ENCODE data around the gene MAGI2. TPM values are rescaled to one million over a fixed set of nuclear protein-coding genes. Genes with fewer than 3 reads are reported as not detected.

MAGI2 gene
- polyA plus RNA-seq, 2 donors = 0.67 to 0.79 TPM

GRCh38 chr7:78752554-78752953, 700.9 kb downstream of the MAGI2 start:
- no peak overlapping the region for H3K27ac ChIP-seq (ENCODE audit: low read depth in 2 of 2, low read length in 1 of 2)
- H3K9me3 ChIP-seq (ENCODE audit: control insufficient read depth in 2 of 2, insufficient read depth in 1 of 2, low read depth in 1 of 2, low read length in 1 of 2) = no peaks in the 10 kb centered on the region
- no peaks in the 10 kb centered on the region for H3K36me3 ChIP-seq (ENCODE audit: control insufficient read depth in 2 of 2, insufficient read depth in 2 of 2, low read length in 1 of 2)
- no peaks in the 10 kb centered on the region for H3K27me3 ChIP-seq (ENCODE audit: control insufficient read depth in 1 of 2, insufficient read depth in 2 of 2, low read length in 2 of 2)
- H3K4me1 ChIP-seq (ENCODE audit: control insufficient read depth in 2 of 2, insufficient read depth in 2 of 2, low read length in 1 of 2) = no peaks in the 10 kb centered on the region
- H3K4me3 ChIP-seq (ENCODE audit: low read depth in 1 of 2, low read length in 2 of 2) = no peak overlapping the region

- Histone ChIP-seq H3K27me3 (ENCODE audit: control insufficient read depth in 1 of 2, insufficient read depth in 2 of 2, low read length in 2 of 2) (no peaks in the 10 kb centered on the region), H3K36me3 (ENCODE audit: control insufficient read depth in 2 of 2, insufficient read depth in 2 of 2, low read length in 1 of 2) (no peaks in the 10 kb centered on the region), H3K27ac (ENCODE audit: low read depth in 2 of 2, low read length in 1 of 2) (no peak overlapping the region), H3K4me1 (ENCODE audit: control insufficient read depth in 2 of 2, insufficient read depth in 2 of 2, low read length in 1 of 2) (no peaks in the 10 kb centered on the region), H3K4me3 (ENCODE audit: low read depth in 1 of 2, low read length in 2 of 2) (no peak overlapping the region), H3K9me3 (ENCODE audit: control insufficient read depth in 2 of 2, insufficient read depth in 1 of 2, low read depth in 1 of 2, low read length in 1 of 2) (no peaks in the 10 kb centered on the region)
- WGBS, 2 donors = 77 to 81% methylated on average over 4 of the region's 4 CpGs
These were observed 702.2 kb downstream of the MAGI2 start for GRCh38 chr7:78751253-78751652.

GRCh38 chr7:78749052-78749746, 704.3 kb downstream of the MAGI2 start:
- WGBS, 2 donors = 70 to 77% methylated on average over 5 of the region's 5 CpGs
- no peaks in the 10 kb centered on the region for H3K27me3 ChIP-seq (ENCODE audit: control insufficient read depth in 1 of 2, insufficient read depth in 2 of 2, low read length in 2 of 2)
- H3K4me3 ChIP-seq (ENCODE audit: low read depth in 1 of 2, low read length in 2 of 2) = no peak overlapping the region

GRCh38 chr7:78747592-78747991, 705.9 kb downstream of the MAGI2 start:
- H3K27me3 ChIP-seq (ENCODE audit: control insufficient read depth in 1 of 2, insufficient read depth in 2 of 2, low read length in 2 of 2) = no peaks in the 10 kb centered on the region
- WGBS, 2 donors = 69 to 72% methylated on average over 3 of the region's 3 CpGs
- H3K36me3 ChIP-seq (ENCODE audit: control insufficient read depth in 2 of 2, insufficient read depth in 2 of 2, low read length in 1 of 2) = no peaks in the 10 kb centered on the region
- no peak overlapping the region for H3K27ac ChIP-seq (ENCODE audit: low read depth in 2 of 2, low read length in 1 of 2)
- no peaks in the 10 kb centered on the region for H3K4me1 ChIP-seq (ENCODE audit: control insufficient read depth in 2 of 2, insufficient read depth in 2 of 2, low read length in 1 of 2)
- H3K4me3 ChIP-seq (ENCODE audit: low read depth in 1 of 2, low read length in 2 of 2) = no peak overlapping the region
- H3K9me3 ChIP-seq (ENCODE audit: control insufficient read depth in 2 of 2, insufficient read depth in 1 of 2, low read depth in 1 of 2, low read length in 1 of 2) = peaks cover 0 to 2% of the 10 kb centered on the region in 2 donors

More at GRCh38 chr7:78749052-78749746, 704.3 kb downstream of the MAGI2 start:
- Histone ChIP-seq H3K36me3 (ENCODE audit: control insufficient read depth in 2 of 2, insufficient read depth in 2 of 2, low read length in 1 of 2) (no peaks in the 10 kb centered on the region), H3K4me1 (ENCODE audit: control insufficient read depth in 2 of 2, insufficient read depth in 2 of 2, low read length in 1 of 2) (no peaks in the 10 kb centered on the region), H3K9me3 (ENCODE audit: control insufficient read depth in 2 of 2, insufficient read depth in 1 of 2, low read depth in 1 of 2, low read length in 1 of 2) (no peaks in the 10 kb centered on the region), H3K27ac (ENCODE audit: low read depth in 2 of 2, low read length in 1 of 2) (no peak overlapping the region)

GRCh38 chr7:78746301-78746700, 707.2 kb downstream of the MAGI2 start:
- peaks cover 0 to 2% of the 10 kb centered on the region in 2 donors for H3K9me3 ChIP-seq (ENCODE audit: control insufficient read depth in 2 of 2, insufficient read depth in 1 of 2, low read depth in 1 of 2, low read length in 1 of 2)
- no peaks in the 10 kb centered on the region for H3K36me3 ChIP-seq (ENCODE audit: control insufficient read depth in 2 of 2, insufficient read depth in 2 of 2, low read length in 1 of 2)
- H3K27ac ChIP-seq (ENCODE audit: low read depth in 2 of 2, low read length in 1 of 2) = no peak overlapping the region
- WGBS, 2 donors = 27 to 46% methylated on average over 2 of the region's 2 CpGs
- H3K4me3 ChIP-seq (ENCODE audit: low read depth in 1 of 2, low read length in 2 of 2) = no peak overlapping the region
- H3K4me1 ChIP-seq (ENCODE audit: control insufficient read depth in 2 of 2, insufficient read depth in 2 of 2, low read length in 1 of 2) = no peaks in the 10 kb centered on the region
- H3K27me3 ChIP-seq (ENCODE audit: control insufficient read depth in 1 of 2, insufficient read depth in 2 of 2, low read length in 2 of 2) = no peaks in the 10 kb centered on the region

- Histone ChIP-seq H3K36me3 (ENCODE audit: control insufficient read depth in 2 of 2, insufficient read depth in 2 of 2, low read length in 1 of 2) (no peaks in the 10 kb centered on the region), H3K27me3 (ENCODE audit: control insufficient read depth in 1 of 2, insufficient read depth in 2 of 2, low read length in 2 of 2) (no peaks in the 10 kb centered on the region), H3K9me3 (ENCODE audit: control insufficient read depth in 2 of 2, insufficient read depth in 1 of 2, low read depth in 1 of 2, low read length in 1 of 2) (peaks cover 0 to 2% of the 10 kb centered on the region in 2 donors), H3K4me3 (ENCODE audit: low read depth in 1 of 2, low read length in 2 of 2) (no peak overlapping the region), H3K4me1 (ENCODE audit: control insufficient read depth in 2 of 2, insufficient read depth in 2 of 2, low read length in 1 of 2) (no peaks in the 10 kb centered on the region), H3K27ac (ENCODE audit: low read depth in 2 of 2, low read length in 1 of 2) (no peak overlapping the region)
- WGBS, 2 donors = 70 to 83% methylated on average over 1 of the region's 1 CpG
These were observed 710.8 kb downstream of the MAGI2 start for GRCh38 chr7:78742694-78743093.

GRCh38 chr7:78736548-78736947, 716.9 kb downstream of the MAGI2 start:
- no peaks in the 10 kb centered on the region for H3K27me3 ChIP-seq (ENCODE audit: control insufficient read depth in 1 of 2, insufficient read depth in 2 of 2, low read length in 2 of 2)
- H3K36me3 ChIP-seq (ENCODE audit: control insufficient read depth in 2 of 2, insufficient read depth in 2 of 2, low read length in 1 of 2) = no peaks in the 10 kb centered on the region
- no peak overlapping the region for H3K27ac ChIP-seq (ENCODE audit: low read depth in 2 of 2, low read length in 1 of 2)
- H3K9me3 ChIP-seq (ENCODE audit: control insufficient read depth in 2 of 2, insufficient read depth in 1 of 2, low read depth in 1 of 2, low read length in 1 of 2) = no peaks in the 10 kb centered on the region
- H3K4me1 ChIP-seq (ENCODE audit: control insufficient read depth in 2 of 2, insufficient read depth in 2 of 2, low read length in 1 of 2) = no peaks in the 10 kb centered on the region
- 37 to 49% methylated on average over 1 of the region's 1 CpG for WGBS, 2 donors
- no peak overlapping the region for H3K4me3 ChIP-seq (ENCODE audit: low read depth in 1 of 2, low read length in 2 of 2)

GRCh38 chr7:78734626-78735025, 718.8 kb downstream of the MAGI2 start:
- Histone ChIP-seq H3K36me3 (ENCODE audit: control insufficient read depth in 2 of 2, insufficient read depth in 2 of 2, low read length in 1 of 2) (no peaks in the 10 kb centered on the region), H3K4me3 (ENCODE audit: low read depth in 1 of 2, low read length in 2 of 2) (no peak overlapping the region), H3K27ac (ENCODE audit: low read depth in 2 of 2, low read length in 1 of 2) (no peak overlapping the region), H3K9me3 (ENCODE audit: control insufficient read depth in 2 of 2, insufficient read depth in 1 of 2, low read depth in 1 of 2, low read length in 1 of 2) (no peaks in the 10 kb centered on the region), H3K4me1 (ENCODE audit: control insufficient read depth in 2 of 2, insufficient read depth in 2 of 2, low read length in 1 of 2) (no peaks in the 10 kb centered on the region), H3K27me3 (ENCODE audit: control insufficient read depth in 1 of 2, insufficient read depth in 2 of 2, low read length in 2 of 2) (no peaks in the 10 kb centered on the region)
- 80 to 83% methylated on average over 6 of the region's 6 CpGs for WGBS, 2 donors

- no peaks in the 10 kb centered on the region for H3K4me1 ChIP-seq (ENCODE audit: control insufficient read depth in 2 of 2, insufficient read depth in 2 of 2, low read length in 1 of 2)
- H3K9me3 ChIP-seq (ENCODE audit: control insufficient read depth in 2 of 2, insufficient read depth in 1 of 2, low read depth in 1 of 2, low read length in 1 of 2) = no peaks in the 10 kb centered on the region
- H3K4me3 ChIP-seq (ENCODE audit: low read depth in 1 of 2, low read length in 2 of 2) = no peak overlapping the region
- H3K27me3 ChIP-seq (ENCODE audit: control insufficient read depth in 1 of 2, insufficient read depth in 2 of 2, low read length in 2 of 2) = no peaks in the 10 kb centered on the region
- H3K27ac ChIP-seq (ENCODE audit: low read depth in 2 of 2, low read length in 1 of 2) = no peak overlapping the region
- H3K36me3 ChIP-seq (ENCODE audit: control insufficient read depth in 2 of 2, insufficient read depth in 2 of 2, low read length in 1 of 2) = no peaks in the 10 kb centered on the region
These were observed 733.4 kb downstream of the MAGI2 start for GRCh38 chr7:78720066-78720465.

- Histone ChIP-seq H3K27ac (ENCODE audit: low read depth in 2 of 2, low read length in 1 of 2) (no peak overlapping the region), H3K9me3 (ENCODE audit: control insufficient read depth in 2 of 2, insufficient read depth in 1 of 2, low read depth in 1 of 2, low read length in 1 of 2) (no peaks in the 10 kb centered on the region), H3K27me3 (ENCODE audit: control insufficient read depth in 1 of 2, insufficient read depth in 2 of 2, low read length in 2 of 2) (no peaks in the 10 kb centered on the region), H3K4me3 (ENCODE audit: low read depth in 1 of 2, low read length in 2 of 2) (no peak overlapping the region), H3K36me3 (ENCODE audit: control insufficient read depth in 2 of 2, insufficient read depth in 2 of 2, low read length in 1 of 2) (no peaks in the 10 kb centered on the region), H3K4me1 (ENCODE audit: control insufficient read depth in 2 of 2, insufficient read depth in 2 of 2, low read length in 1 of 2) (no peaks in the 10 kb centered on the region)
- WGBS, 2 donors = 81 to 86% methylated on average over 5 of the region's 5 CpGs
These were observed 735.3 kb downstream of the MAGI2 start for GRCh38 chr7:78718212-78718611.
